HTR-8/SVneo (cell line): ENCODE data around the gene AP3B2.
"Not testable (repeated sequence)": the region's sequence is repeated elsewhere in the genome, so short reads cannot be mapped to it uniquely, and the experiment has no call there.

Experiments used
- DNase-seq: peaks from one replicate; pipeline ENCODE4 v3.0.0; 2011; ENCODE audit warnings: low spot score, mixed read lengths; ENCODE audit not compliant: insufficient read length
- FAIRE-seq: peaks from 2 replicates; lab custom pipeline; 2011; peaks lifted over from hg19 to GRCh38; lab: Jason Lieb, UNC

AP3B2 gene

DNA sequence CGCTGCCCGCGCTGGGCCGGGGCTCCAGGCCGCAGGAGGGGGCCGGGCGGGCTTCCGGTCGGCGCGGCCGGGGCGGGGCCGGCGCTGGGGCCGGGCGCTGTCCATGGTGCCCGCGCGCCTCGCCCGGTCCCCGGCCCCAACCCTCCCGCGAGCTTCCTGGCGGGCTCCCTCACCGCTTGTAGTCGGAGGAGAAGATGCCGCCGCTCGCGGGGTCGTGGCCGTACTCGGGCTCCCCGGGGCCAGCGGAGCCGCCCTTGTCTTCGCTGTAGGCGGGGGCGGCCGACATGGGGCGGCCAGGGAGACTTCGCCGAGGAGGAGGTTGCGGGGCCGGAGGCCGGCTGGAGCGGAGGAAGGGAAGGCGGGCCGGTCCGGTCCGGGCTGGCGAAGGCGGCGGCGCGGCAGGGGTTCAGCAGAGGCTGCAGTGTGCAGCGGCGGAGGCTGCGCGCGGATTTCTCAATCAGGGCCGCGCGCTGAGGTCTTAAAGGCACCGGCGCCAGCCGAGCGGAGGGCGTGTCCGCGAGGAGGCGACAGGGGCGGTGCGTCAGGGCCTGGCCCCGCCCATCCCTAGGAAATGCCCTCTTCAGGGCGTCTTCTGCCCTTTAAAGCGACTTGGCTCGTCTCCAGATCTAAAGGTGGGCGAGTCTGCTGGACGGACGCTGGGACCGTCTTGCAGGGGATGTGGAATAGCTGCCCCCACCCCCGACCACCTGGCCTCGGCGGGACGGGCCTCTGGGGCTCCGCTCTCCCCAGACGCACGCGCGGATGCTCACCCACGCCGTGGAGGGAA is at the start of gene AP3B2:
AP3B2 (minus strand) TSS at position 455 of the 787 bp plus-strand sequence; CDS start at position 286, 169 bp downstream.
- DNase-seq (peak; percentile 77), FAIRE-seq (no peak)

DNA sequence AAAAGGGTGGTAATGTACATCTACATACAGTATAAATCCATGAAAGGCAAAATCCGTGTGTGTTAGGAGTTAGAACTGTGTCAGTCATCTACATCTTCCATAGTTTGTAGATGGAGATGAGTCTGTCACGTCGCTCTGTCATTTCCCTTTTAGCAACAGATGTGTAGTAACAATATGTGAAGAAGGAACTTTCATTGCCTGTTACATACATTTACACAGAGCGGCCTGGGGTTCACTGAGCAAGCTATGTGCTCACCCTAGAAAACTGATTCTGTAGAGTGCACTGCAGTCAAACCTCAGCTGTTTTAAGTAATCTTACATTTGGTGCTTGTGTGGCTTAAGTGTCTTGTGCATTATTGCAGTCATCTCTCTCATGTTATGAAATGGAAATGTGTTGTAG is 41.6 kb upstream of the AP3B2 start:
- FAIRE-seq (no peak), DNase-seq (no peak)

DNA sequence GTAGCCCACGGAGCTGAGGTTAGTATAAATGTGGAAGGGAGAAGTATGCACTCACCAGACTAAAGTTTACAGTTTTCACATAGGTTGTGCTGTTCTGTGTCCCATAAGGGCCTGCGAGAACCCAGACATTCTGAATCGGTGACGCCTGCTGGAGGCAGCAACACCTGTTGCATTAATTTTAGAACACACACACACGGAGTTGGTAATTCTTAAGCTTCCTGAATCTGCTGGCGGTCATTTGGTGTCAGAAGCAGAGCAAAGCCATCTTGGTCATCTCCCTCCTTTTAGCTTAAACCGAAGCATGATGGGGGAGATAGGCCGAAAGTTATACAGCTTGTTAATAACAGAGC is 41.1 kb upstream of the AP3B2 start:
- no peak for DNase-seq
- FAIRE-seq: no peak

DNA sequence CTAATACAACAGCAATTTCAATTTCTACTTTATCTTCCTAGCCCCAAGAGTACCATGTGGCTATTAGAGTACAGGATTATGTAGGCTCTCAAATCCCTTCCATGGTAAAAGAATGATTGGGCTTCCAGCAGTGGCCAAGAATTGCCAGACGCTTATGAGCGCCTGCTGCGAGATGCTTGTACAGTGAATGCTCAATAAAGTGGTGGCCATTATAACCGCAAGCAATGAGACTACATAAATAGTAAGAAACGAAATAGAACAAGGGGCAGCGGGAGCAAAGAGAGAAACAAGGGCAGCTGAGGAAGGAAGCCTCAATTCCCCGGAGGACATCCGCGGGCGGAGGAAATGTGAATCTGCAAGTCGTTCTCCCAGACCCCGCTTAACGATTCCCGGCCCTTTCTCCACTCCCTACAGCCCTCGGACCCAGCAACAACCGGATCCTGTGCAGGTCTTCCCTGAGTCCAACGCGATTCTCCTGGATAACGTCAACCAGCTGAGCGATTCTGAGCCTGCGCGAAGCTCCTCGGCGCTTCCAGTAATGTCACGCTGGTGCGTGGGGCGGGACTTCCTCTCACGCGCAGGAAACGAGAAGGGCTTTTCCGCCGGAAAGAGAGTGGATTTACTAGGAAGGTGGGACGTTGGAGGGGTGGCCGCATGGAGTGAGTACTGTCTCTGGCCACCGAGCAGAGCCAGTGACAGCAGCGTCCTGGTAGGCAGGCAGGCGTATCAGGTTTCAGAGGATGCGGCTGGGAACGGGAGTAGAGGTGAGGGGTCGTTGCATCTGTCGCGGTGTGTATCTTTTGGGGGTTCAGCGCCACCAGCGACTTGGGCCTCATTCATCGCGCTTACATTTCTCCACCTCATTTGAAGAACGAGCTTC is 40.5 kb upstream of the AP3B2 start:
- FAIRE-seq: peak; percentile 71

DNA sequence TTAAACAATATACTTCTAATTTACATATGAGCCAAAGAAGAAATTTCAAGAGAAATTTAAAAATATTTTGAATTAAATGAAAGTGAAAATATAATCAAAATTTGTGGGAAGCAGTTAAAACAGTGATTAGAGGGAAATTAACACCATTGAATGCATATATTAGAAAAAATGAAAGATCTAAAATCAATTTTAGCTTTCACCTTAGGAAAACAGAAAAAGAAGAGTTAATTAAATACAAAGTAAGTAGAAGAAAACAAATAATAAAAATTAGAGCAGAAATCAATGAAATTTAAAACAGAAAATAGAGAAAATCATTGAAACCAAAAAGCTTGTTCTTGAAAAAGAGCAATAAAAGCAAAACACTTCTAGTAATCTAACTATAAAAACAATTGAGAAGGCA is 38.6 kb upstream of the AP3B2 start:
- DNase-seq (no peak), FAIRE-seq (no peak)

More for the DNA sequence above, 40.5 kb upstream of the AP3B2 start:
- peak; percentile 92 for DNase-seq

DNA sequence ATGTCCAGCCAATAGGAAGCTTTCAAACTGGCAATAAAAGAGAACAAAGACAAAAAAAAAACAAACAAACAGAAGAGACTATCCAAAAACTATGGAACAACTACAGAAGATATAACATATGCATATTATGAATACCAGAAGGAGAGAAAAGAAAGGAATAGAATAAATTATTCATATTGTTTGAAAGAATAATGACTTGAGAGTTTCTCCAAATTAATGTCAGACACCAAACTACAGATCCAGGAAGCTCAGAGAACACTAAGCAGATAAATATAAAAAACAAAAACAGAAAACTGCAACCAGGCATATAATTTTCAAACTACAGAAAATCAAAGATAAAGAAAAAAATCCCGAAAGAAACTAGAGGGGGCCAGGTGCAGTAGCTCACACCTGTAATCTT is 34.1 kb upstream of the AP3B2 start:
- FAIRE-seq: no peak
- no peak for DNase-seq

- FAIRE-seq (no peak), DNase-seq (no peak)
These were observed 32.5 kb upstream of the AP3B2 start for GRCh38 chr15:82742134-82742533.

- FAIRE-seq (no peak), DNase-seq (no peak)
These were observed 29.4 kb upstream of the AP3B2 start for GRCh38 chr15:82739086-82739485.

- FAIRE-seq: no peak
- no peak for DNase-seq
These were observed 28.3 kb upstream of the AP3B2 start for GRCh38 chr15:82737975-82738374.

DNA sequence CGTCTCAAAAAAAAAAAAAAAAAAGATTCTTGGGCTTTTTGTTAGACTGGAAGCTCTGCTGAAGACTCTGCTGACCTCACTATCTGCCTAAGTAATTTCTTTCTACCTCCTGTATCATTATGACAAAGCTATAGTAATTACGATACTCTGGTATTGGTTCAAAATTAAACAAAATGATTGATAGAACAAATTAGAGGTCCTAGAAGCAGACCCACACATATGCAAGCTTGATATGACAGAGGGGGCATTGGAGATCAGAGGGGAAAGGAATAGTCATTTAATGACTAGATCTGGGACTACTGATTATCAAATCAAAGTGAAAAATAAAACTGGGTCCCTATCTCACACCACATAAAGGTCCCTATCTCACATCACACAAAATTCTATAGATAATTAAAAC is 21.9 kb upstream of the AP3B2 start:
- DNase-seq: no peak
- no peak for FAIRE-seq

DNA sequence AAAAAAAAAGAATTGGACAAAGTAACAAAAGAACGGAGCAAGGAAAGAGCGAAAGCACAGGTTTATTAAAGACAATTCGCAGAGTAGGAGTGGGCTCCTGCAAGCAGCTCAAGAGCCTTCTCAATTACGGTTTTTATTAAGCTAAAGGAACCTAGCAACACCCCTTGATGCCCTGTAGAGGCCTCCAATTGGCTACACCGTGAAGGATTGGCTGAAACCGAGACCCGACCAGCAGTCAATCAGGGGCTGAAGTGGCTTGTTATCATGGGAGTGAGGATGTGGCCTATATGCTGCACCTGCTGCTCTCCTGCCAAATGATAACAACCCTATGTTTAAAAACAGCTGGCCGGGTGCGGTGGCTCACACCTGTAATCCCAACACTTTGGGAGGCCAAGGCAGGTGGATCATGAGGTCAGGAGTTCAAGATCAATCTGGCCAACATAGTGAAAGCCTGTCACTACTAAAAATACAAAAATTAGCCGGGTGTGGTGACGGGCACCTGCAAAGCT is 20.4 kb upstream of the AP3B2 start:
- DNase-seq (no peak), FAIRE-seq (no peak)

GRCh38 chr15:82726816-82727215 is 17.1 kb upstream of the AP3B2 start:
- no peak for FAIRE-seq

DNA sequence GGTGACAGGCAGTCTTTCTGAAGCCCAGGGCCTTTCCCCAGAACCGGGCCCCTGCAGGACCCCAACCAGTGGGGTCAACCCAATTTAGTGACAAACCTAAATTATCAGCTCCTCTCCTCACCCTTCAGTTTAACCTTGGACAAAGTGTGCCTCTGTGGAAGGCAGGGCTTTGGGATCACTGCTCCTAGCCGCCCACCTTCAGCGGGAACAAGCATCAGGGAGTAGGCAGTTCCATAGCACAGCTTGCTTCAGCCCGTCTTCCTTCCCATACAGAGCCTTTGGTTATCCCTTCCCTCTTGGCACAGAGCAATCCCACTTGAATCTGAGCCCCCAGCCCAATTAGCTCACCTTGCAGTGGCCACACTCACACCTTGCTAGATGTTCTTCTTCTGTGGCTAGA is 5.3 kb upstream of the AP3B2 start:
- DNase-seq (no peak), FAIRE-seq (no peak)

More at GRCh38 chr15:82726816-82727215, 17.1 kb upstream of the AP3B2 start:
- no peak for DNase-seq

DNA sequence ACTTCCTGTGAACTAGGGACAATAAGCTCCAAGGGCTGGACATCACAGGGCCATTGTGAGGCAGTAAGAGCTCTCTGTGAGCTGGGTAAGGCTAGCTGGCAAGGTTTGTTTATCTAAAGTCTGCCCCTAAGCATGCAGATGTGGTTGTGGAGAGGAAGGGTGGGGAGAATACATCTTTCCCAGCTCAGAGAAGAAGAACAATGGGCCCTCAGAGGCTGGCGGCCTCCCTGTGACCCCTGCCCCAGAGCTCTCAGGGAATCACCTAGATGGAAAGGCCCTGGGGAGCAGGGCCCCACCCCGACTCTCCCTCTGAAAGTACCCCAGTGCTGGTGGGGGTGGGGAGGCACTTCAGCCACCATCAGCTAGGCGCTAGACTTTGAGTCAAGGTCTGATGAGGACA is 4.3 kb upstream of the AP3B2 start:
- FAIRE-seq (no peak), DNase-seq (no peak)

DNA sequence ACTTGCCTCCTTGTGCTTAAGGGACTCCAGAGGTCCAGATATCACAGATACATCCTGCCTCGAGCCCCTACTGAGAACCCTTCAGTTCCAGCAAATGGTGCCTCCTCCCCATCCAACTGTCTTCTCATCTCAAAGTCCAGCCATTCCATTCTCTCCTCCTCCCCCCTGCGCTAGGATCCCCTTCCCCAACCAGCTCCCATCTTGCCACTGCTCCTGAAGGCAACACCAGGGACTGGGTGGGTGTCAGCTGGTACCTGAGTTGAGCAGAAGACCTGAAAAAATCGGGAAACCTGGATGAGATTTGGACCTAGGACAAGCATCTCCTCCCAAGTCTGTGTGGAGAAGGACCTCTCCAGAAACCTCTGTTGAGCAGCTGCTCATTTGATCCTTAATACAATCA is 2.4 kb upstream of the AP3B2 start:
- FAIRE-seq (no peak), DNase-seq (no peak)

DNA sequence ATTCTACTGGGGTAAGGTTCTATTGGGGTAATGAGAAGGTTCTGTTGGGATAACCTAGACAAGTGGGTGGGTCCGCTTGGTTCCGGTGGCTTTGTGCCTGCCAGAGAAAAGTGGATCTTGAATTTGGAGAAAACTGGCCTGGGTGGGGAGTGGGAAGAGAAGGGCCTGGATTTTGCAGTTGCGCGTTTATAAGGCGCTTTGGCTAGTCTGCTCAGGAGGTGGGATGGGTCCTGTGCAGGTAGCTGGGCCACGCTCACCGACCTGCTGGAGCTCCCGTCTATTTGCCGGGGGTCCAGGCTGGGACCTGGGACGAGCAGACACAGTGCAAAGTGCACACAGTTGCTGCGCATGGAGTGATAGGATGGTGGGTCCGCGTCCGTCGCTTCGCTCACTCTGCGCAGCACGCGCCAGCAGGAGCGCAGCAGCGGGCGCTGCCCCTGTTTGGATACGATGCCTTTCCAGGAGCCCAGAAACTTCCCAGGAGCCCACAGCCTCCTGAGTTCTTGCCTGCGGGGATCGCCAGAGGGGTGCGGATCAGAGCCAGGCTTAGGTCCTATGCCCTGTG is 1.3 kb upstream of the AP3B2 start:
- no peak for FAIRE-seq
- DNase-seq: no peak

DNA sequence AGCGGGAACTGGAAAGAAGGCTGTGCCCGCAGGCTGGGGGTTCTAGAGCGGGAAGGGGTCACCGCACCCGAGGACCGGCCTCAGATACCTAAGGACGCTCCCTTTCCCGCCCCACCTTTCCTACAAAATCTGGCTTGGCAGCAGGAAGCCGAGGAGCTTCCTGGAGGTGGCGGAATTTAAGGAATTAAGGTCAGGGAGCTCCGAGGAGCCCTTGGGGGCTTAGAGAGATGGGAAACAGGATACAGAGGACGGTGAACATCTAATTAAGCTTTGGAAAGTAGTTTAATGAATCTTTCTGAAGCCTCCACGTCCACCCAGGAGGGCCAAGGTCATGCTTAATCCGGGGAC is 507 bp upstream of the AP3B2 start:
- FAIRE-seq (no peak), DNase-seq (no peak)

DNA sequence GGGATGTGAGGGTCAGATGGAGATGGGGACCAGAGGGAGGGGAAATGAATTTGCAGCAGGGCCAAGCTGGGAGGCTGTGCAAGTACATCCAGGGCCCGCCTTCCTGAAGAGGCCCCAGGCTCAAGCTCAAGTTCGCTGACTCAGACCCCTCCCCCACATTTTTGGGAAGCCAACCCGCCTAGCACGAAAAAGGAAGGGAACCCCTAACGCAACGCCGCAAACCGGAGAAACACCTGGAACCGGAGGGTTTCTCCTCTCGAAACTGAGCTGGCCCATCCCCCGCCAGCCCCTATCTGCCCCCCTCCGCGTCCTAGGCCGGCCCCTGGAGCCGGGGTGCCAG is 624 bp downstream of the AP3B2 start:
- DNase-seq: no peak
- FAIRE-seq: no peak

DNA sequence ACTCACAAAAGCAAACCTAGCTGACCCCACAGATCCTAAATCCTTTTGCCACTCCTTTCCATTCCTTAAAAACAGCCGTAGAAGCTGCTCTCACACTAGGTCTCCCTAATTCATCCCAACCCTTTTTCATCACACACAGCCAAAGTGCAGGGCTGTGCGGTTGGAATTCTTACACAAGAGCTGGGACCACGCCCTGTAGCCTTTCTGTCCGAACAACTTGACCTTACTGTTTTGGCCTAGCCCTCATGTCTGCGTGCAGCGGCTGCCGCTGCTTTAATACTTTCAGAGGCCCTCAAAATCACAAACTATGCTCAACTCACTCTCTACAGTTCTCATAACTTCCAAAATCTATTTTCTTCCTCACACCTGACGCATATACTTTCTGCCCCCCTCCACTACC is 3.8 kb downstream of the AP3B2 start:
- not testable (repeated sequence) for DNase-seq, FAIRE-seq

- no peak for DNase-seq
- no peak for FAIRE-seq
These were observed 9.9 kb downstream of the AP3B2 start for GRCh38 chr15:82699726-82700125.

DNA sequence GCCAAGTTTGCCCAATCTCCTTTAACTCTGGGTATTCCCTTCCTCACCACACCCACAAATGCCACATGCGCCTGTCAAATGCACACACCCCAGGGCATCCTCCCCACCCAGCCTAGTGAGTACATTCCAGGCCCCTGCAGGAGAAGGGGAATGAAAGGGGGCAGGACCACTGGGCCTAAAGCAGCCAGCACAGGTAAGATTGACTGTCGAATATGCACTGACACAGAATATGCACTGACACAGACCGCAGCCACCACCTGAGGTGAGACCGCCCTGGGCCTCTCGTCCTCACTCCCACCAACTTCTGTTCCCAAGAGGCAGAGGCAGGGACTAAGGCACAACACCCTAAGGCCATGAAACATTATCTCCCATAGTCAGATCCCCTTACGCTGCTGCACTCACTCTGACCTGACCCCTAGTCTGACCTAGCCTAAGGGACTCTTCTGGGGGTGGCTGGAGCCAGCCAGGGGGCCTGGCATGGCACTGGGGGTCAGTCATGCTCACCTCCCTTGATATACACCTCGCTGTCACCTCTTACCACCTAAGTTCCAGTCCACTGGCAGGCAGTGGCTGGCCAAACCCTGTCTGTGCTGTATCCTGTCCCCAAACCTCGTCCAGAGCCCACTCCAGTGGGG is 10.8 kb downstream of the AP3B2 start:
- FAIRE-seq (no peak), DNase-seq (no peak)
